ENCODE data around the gene ACD. TPM values are rescaled to one million over a fixed set of nuclear protein-coding genes. Genes with fewer than 3 reads are reported as not detected.

The ACD gene
- total RNA-seq, 1 donor from 2014 or later, result 24.1 TPM

DNA sequence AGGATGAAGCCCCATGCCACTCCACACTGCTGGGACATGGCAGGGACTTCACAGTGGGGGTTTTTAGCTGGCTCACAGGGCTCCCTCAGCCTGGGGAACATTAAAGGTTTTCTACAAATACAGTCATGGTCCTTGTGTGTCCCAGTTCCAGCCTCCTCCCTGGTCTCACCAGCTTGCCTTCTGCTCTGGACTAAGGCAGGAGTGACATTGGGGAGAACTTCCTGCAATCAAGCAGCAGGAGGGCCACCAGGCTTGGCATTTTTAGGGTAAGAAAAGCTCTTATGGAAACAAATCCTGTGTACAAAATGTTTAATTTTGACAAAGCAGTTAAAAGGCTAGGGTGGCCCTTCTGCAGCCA lies 2.6 kb upstream of the ACD start:
- DNase-seq (ENCODE audit: extremely low read depth, low read depth, low spot score), result no peak

DNA sequence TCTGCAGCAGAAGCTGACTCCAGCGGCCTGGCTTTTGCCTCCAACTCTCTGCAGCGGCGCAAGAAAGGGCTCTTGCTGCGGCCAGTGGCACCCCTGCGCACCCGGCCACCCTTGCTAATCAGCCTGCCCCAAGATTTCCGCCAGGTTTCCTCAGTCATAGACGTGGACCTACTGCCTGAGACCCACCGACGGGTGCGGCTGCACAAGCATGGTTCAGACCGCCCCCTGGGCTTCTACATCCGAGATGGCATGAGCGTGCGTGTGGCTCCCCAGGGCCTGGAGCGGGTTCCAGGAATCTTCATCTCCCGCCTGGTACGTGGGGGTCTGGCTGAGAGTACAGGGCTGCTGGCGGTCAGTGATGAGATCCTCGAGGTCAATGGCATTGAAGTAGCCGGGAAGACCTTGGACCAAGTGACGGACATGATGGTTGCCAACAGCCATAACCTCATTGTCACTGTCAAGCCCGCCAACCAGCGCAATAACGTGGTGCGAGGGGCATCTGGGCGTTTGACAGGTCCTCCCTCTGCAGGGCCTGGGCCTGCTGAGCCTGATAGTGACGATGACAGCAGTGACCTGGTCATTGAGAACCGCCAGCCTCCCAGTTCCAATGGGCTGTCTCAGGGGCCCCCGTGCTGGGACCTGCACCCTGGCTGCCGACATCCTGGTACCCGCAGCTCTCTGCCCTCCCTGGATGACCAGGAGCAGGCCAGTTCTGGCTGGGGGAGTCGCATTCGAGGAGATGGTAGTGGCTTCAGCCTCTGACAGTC lies 2.0 kb upstream of the ACD start:
- DNase-seq (ENCODE audit: extremely low read depth, low read depth, low spot score), result no peak

DNA sequence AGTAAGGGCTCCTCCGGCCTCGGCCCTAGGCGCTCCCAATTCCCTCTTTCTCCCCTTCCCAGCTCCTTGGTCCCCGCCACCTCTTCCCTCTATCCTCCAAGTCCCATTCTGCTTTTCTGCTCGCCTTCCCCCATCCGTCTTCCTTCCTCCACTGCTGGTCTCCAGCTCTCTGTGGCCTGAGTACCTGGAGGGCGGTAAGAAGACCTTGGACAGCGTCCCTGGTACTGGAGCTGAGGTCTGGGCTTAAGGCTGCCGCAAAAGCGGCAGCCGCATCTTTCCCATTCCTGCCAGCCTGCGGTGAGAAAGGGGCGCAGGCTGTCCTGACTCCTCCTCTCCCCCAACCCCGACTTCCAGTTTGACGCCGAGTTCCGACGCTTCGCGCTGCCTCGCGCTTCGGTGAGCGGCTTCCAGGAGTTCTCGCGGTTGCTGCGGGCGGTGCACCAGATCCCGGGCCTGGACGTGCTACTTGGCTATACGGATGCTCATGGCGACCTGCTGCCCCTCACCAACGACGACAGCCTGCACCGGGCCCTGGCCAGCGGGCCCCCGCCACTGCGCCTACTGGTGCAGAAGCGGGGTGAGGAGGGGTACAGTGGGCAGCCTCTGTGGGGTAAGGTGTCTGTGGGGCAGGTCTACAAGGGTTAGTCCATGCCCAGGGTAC lies 1.2 kb upstream of the ACD start:
- DNase-seq (ENCODE audit: extremely low read depth, low read depth, low spot score), result no peak

GRCh38 chr16:67660564-67661028 lies 536 bp upstream of the ACD start, which contains the start of gene PARD6A:
PARD6A (plus strand) TSS chr16:67660960; CDS start chr16:67661039, 79 bp downstream.
- DNase-seq (ENCODE audit: extremely low read depth, low read depth, low spot score), result no peak

GRCh38 chr16:67658849-67659674 lies 998 bp downstream of the ACD start:
- no peak for DNase-seq (ENCODE audit: extremely low read depth, low read depth, low spot score)

- no peak for DNase-seq (ENCODE audit: extremely low read depth, low read depth, low spot score)
These were observed 2.1 kb downstream of the ACD start for GRCh38 chr16:67657751-67658518.

DNA sequence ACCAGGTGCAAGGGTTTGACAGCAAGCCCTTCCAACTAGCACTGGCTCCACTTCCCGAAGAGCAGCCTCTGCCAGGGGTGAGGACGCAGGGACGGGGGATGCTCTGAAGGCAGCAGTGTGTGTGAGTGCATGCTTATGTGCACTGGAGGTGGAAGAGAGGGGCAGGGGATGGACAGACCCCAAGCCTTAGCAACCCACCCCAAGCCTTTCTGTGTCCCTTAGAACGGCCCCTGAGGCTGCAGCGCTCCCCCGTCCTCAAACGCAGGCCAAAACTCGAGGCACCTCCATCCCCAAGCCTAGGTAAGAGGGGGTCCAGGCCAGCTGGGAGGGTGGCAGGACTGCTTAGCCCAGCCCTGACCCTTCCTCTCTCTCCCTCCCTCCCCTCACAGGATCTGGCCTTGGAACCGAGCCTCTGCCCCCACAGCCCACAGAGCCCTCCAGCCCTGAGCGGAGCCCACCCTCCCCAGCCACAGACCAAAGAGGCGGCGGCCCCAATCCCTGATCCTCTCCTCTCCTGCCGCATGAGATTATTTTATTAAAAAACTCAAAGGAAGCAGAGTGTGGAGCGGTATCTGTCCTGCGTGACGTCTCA lies 2.9 kb downstream of the ACD start:
- DNase-seq (ENCODE audit: extremely low read depth, low read depth, low spot score), result no peak

GRCh38 chr16:67656344-67657016 lies 3.6 kb downstream of the ACD start:
- no peak for DNase-seq (ENCODE audit: extremely low read depth, low read depth, low spot score)

- DNase-seq (ENCODE audit: extremely low read depth, low read depth, low spot score), result no peak
These were observed 4.7 kb downstream of the ACD start for GRCh38 chr16:67655363-67655762.

- DNase-seq (ENCODE audit: extremely low read depth, low read depth, low spot score), result no peak
These were observed 5.6 kb downstream of the ACD start for GRCh38 chr16:67654403-67654911.

- DNase-seq (ENCODE audit: extremely low read depth, low read depth, low spot score), result no peak
These were observed 6.2 kb downstream of the ACD start for GRCh38 chr16:67653789-67654402.

- no peak for DNase-seq (ENCODE audit: extremely low read depth, low read depth, low spot score)
These were observed 6.8 kb downstream of the ACD start for GRCh38 chr16:67653128-67653788.

GRCh38 chr16:67652578-67653127 lies 7.4 kb downstream of the ACD start:
- no peak for DNase-seq (ENCODE audit: extremely low read depth, low read depth, low spot score)

DNA sequence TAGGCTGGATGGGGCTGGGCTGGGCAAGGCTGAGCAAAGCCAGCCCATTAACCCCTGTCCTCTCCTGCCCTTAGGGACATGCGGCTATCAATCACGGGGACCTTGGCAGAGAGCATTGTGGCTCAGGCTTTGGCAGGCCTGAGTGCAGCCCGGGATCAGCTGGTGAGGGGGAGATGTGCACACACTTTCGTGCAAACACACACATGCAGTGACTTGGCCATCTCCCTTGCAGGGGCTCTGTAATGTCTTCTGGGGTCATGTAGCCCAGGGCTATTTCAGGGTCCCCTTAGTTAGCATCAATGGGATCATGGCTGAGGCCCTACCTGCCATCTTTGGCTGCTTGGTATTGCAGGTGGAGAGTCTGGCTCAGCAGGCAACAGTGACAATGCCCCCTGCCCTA lies 8.2 kb downstream of the ACD start:
- no peak for DNase-seq (ENCODE audit: extremely low read depth, low read depth, low spot score)

- no peak for DNase-seq (ENCODE audit: extremely low read depth, low read depth, low spot score)
These were observed 9.0 kb downstream of the ACD start for GRCh38 chr16:67651039-67651438.

DNA sequence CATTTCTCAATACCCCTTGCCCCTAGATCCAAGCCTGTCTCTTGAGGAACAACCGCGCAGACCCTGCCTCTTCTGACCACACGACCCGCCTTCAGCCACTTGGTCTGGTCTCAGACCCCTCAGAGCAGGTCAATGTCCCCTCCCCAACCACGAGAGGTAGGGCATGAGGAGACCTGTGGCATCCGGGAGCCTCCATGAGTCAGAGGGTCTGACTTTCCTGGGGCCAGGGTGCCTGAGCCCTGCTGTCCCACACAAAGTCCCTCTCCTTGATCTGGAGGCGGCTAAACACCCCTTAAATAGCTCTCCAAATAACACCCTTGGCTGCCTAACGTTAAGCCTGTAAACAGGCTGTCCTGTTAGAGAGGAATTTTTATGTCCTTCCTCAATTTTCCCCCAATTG lies 10.0 kb downstream of the ACD start:
- DNase-seq (ENCODE audit: extremely low read depth, low read depth, low spot score), result no peak

DNA sequence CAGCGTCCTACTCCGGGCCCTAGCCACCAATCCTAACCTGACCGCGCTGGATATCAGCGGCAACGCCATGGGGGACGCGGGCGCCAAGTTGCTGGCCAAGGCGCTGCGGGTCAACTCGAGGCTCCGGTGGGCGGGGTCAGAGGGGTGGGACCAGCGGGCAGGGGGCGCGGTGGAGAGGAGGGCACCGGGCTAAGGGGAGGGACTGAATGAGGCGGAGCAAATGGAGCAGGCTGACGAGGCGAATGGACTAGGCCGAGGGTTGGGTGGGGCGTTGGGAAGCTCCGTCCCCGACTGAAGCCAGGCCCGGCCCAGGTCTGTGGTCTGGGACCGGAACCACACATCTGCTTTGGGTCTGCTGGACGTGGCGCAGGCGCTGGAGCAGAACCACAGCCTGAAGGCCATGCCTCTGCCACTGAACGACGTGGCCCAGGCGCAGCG lies 10.5 kb downstream of the ACD start:
- no peak for DNase-seq (ENCODE audit: extremely low read depth, low read depth, low spot score)

DNA sequence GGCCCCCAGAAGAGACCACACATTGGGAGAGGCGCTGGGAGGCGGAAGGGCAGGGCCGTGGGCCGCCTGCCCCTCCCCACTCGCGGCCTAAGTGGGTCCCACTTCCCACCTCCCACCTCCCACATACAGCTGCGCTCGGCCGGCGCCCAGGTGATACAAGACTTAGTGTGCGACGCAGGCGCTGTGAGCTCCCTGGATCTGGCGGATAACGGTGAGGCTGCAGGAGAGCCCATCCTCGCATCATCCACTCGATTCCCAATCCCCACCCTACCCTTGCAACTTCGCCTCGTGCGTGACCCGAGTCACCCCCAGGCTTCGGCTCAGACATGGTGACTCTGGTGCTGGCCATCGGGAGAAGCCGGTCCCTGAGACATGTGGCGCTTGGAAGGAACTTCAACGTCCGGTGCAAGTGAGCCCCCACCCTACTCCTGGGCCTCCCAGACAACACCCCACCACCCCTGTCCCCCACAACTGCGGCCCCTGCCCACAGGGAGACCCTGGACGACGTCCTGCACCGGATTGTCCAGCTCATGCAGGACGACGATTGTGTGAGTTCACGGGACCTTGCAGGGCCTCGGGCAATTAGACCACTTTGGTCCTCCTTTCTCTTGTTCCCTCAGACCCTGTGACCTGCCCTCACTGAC lies 11.2 kb downstream of the ACD start:
- DNase-seq (ENCODE audit: extremely low read depth, low read depth, low spot score), result no peak
